Ovary (tissue), 9 donors: ENCODE measurements around the gene RALBP1. TPM values are rescaled to one million over a fixed set of nuclear protein-coding genes. Genes with fewer than 3 reads are reported as not detected.

ENCODE experiments used
- DNase-seq, 5 donors: peaks; one replicate each; pipeline ENCODE4 v3.0.0-alpha.2; 2019 to 2020
- H3K27ac ChIP-seq, 2 donors: fragments of 200-600 bp; one replicate each; pipeline versions ENCODE4 v1.5.1 to v1.8.0; 2019 to 2022
- H3K27me3 ChIP-seq: fragments of 200-600 bp; one replicate; pipeline ENCODE4 v1.8.0; 2022
- H3K36me3 ChIP-seq: fragments of 200-600 bp; sonication (generic); one replicate; pipeline ENCODE4 v1.5.1; 2019
- H3K4me1 ChIP-seq: one replicate; pipeline ENCODE4 v1.8.1; 2013; ENCODE audit warnings: mild to moderate bottlenecking, moderate library complexity; ENCODE audit not compliant: insufficient read depth
- H3K4me3 ChIP-seq: fragments of 200-600 bp; sonication (generic); one replicate; pipeline ENCODE4 v1.5.1; 2017
- H3K9me3 ChIP-seq, 2 donors: fragments of 200-600 bp in 1 of 2; sonication (generic) in 1 of 2; one replicate each; pipeline versions ENCODE4 v1.5.1 to v1.8.1; 2013 to 2019; ENCODE audit warnings: mild to moderate bottlenecking in 1 of 2, moderate library complexity in 1 of 2
- EP300 ChIP-seq: sonication (generic); formaldehyde crosslinking; IDR thresholded peaks from one replicate; pipeline ENCODE4 v1.6.1; 2017; ENCODE audit warnings: antibody characterized with exemption
- POLR2A ChIP-seq: fragments of 450-650 bp; IDR thresholded peaks from one replicate; pipeline ENCODE4 v1.6.1; 2017; ENCODE audit warnings: antibody characterized with exemption, mild to moderate bottlenecking, moderate library complexity
- WGBS, 3 donors: extraction: QIAGEN DNeasy Blood & Tissue Kit in 1 of 3; methylation state at CpG; one replicate each; pipeline versions ENCODE4 v1.1.5 to v1.1.7; 2013 to 2017; 5-methylcytosine and 5-hydroxymethylcytosine counted together
- intact Hi-C, 4 donors: fragments of 100-400 bp; cut with DNase I; formaldehyde crosslinking; loops; one replicate each; pipeline versions ENCODE4 v1.11.0 to v1.15.1; 2022 to 2023
- polyA plus RNA-seq, 2 donors: library from polyadenylated mRNA; stranded (reverse); fragments of 200-250 nt in 1 of 2; fragments of 350-450 nt in 1 of 2; fragmentation: Illumina TruSeq in 1 of 2; extraction: RNeasy Lipid Tissue Mini Kit (QIAGEN cat#74804) in 1 of 2; gene quantifications; one replicate each; pipeline ENCODE4 v1.2.3, GENCODE V29; 2013 to 2014
- total RNA-seq, 7 donors: library from RNA; depleted of rRNA in 2 of 7; stranded (reverse); fragments of >200 nt in 2 of 7; fragmentation: NEBNext Ultra II Directional in 3 of 7; extraction: Animal tissue kit (Norgen Biotek cat#: 25700) in 3 of 7; gene quantifications; one replicate each; pipeline versions ENCODE4 v1.1.0 to v1.2.4, GENCODE V29; 2016 to 2023
- TF ChIP-seq, protein P1 (sequence below), 3 donors: fragments of 450-650 bp in 2 of 3; fragments of 200-600 bp in 1 of 3; IDR thresholded peaks; one replicate each; pipeline versions ENCODE4 v1.5.1 to v1.8.0; 2016 to 2022; ENCODE audit warnings: antibody characterized with exemption in 3 of 3, mild to moderate bottlenecking in 1 of 3
- donor health status: DM: no; HTN: no; CAD: no; lungs with moderate emphysema.
- donor health status: DM: no; HTN: no; CAD: no.
- donor health status: Bipolar disorder and iron deficiency.
- donor health status: DM: yes; HTN: yes; CAD: no.
- donor health status: DM: no; HTN: no; CAD: no.
- donor health status: DM: yes; HTN: yes; CAD: no.

The RALBP1 gene
- total and polyA plus RNA-seq, 9 donors, result 24.7 to 66.3 (median 42.1) TPM

DNA sequence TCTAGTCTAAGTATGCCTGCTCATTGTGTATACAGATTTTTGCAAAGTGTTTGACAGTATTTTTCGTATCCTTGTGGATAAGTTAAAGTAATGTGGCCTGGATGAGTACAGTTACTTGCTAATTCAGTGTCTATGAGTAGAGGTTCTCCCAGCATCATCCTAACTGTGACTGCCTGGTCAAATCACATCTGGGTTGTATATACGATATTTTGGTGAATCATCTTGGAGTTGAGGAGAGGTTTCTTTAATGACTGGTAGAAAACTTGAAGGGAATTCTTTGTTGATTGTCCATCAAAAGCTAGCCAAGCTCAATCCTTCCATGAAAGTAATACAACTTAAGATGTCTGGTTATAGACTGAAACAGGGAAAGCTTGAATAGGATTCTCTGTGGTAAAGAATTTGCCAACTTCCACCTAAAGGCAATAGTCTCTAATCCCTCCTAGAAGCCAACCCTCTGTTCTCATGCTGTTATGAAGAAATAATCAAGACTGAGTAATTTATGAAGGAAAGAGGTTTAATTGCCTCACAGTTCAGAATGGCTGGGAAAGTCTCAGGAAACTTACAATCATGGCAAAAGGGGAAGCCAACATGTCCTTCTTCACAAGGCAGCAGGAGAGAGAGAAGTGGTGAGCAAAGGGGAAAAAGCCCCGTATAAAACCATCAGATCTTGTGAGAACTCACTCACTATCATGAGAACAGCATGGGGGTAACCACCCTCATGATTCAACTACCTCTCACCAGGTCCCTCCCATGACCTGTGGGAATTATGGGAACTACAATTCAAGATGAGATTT is 19.4 kb upstream of the RALBP1 start:
- Histone ChIP-seq H3K27ac (no peak overlapping the region), H3K4me1 (no peaks in the 10 kb centered on the region), H3K9me3 (peaks cover 0 to 4% of the 10 kb centered on the region in 2 donors), H3K36me3 (no peaks in the 10 kb centered on the region), H3K4me3 (no peak overlapping the region), H3K27me3 (no peaks in the 10 kb centered on the region)
- no peak for DNase-seq
- intact Hi-C loops, result no loop called here
- TF ChIP-seq, protein P1, sequence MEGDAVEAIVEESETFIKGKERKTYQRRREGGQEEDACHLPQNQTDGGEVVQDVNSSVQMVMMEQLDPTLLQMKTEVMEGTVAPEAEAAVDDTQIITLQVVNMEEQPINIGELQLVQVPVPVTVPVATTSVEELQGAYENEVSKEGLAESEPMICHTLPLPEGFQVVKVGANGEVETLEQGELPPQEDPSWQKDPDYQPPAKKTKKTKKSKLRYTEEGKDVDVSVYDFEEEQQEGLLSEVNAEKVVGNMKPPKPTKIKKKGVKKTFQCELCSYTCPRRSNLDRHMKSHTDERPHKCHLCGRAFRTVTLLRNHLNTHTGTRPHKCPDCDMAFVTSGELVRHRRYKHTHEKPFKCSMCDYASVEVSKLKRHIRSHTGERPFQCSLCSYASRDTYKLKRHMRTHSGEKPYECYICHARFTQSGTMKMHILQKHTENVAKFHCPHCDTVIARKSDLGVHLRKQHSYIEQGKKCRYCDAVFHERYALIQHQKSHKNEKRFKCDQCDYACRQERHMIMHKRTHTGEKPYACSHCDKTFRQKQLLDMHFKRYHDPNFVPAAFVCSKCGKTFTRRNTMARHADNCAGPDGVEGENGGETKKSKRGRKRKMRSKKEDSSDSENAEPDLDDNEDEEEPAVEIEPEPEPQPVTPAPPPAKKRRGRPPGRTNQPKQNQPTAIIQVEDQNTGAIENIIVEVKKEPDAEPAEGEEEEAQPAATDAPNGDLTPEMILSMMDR (IDR thresholded peaks at IDR 0.05), result no peak
- no peak for TF ChIP-seq EP300
- TF ChIP-seq POLR2A, result no peak
- 81 to 95% (median 91%) methylated on average over 3 of the region's 3 CpGs for WGBS, 3 donors

DNA sequence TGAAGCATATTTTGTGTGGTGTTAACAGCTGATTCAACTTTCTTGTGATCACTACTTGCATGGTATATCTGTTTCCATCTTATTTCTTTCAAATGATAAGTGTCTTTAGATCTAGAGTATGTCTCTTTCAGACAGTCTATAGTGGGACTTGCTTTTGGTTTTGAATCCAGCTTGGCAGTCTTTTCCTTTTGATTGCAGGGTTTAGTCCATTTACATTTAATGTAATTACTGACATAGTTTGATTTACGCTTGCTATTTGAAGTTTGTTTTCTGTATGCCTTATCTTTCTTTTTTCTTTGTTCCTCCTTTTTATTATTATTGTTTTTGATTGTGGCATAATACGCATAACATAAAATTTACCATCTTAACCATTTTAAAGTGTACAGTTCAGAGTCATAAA is 9.2 kb upstream of the RALBP1 start:
- intact Hi-C loops, result no loop called here
- H3K27ac ChIP-seq, result no peak overlapping the region
- H3K4me3 ChIP-seq, result no peak overlapping the region
- H3K9me3 ChIP-seq, result no peaks in the 10 kb centered on the region
- H3K36me3 ChIP-seq, result no peaks in the 10 kb centered on the region
- no peaks in the 10 kb centered on the region for H3K27me3 ChIP-seq
- DNase-seq, result no peak
- H3K4me1 ChIP-seq, result no peaks in the 10 kb centered on the region
- WGBS, 3 donors, result 65 to 97% (median 67%) methylated on average over 2 of the region's 2 CpGs
- TF ChIP-seq, protein P1 (IDR thresholded peaks at IDR 0.05), result no peak
- no peak for TF ChIP-seq POLR2A
- TF ChIP-seq EP300, result no peak

DNA sequence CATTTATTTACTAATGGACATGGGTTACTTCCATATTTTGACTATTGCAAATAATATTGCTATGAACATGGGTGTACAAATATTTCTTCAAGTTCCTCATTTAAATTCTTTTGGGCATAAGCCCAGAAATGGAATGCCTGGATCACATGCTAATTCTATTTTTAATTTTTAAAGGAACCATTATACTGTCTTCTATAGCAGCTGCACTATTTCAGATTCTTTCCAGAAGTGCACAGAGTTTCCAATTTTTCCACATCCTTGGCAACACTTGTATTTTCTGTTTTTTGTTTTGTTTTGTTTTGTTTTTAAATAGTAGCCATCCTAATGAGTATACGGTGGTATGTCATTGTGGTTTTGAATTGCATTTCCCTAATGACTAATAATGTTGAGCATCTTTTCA is 8.5 kb upstream of the RALBP1 start:
- Histone ChIP-seq H3K27ac (no peak overlapping the region), H3K4me3 (no peak overlapping the region), H3K36me3 (no peaks in the 10 kb centered on the region), H3K27me3 (no peaks in the 10 kb centered on the region), H3K9me3 (no peaks in the 10 kb centered on the region), H3K4me1 (no peaks in the 10 kb centered on the region)
- intact Hi-C loops, result no loop called here
- TF ChIP-seq POLR2A (no peak), EP300 (no peak)
- TF ChIP-seq, protein P1 (IDR thresholded peaks at IDR 0.05), result no peak
- DNase-seq, result no peak
- WGBS, 3 donors, result 21 to 31% (median 27%) methylated on average over 1 of the region's 1 CpG

DNA sequence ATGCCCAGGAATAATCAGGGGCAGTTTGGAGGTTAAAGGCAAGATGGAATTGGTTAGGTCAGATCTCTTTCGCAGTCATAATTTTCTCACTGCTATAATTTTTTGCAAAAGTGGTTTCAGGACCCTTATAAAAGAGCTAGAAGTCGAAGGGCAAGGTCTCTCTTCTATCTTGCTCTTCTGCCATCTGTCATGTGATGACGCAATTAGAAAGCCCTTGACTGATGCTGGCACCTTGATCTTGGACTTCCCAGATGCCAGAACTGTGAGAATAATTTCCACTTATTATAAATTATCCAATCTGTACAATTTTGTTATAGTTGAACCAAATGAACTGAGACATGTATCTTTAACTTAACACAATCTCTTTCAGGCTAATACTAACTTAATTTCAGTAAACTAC is 6.3 kb upstream of the RALBP1 start:
- intact Hi-C loops, result no loop called here
- H3K36me3 ChIP-seq, result no peaks in the 10 kb centered on the region
- no peaks in the 10 kb centered on the region for H3K4me1 ChIP-seq

More for the DNA sequence above, 6.3 kb upstream of the RALBP1 start:
- no peak for DNase-seq
- 78 to 86% (median 81%) methylated on average over 3 of the region's 3 CpGs for WGBS, 3 donors
- H3K27ac ChIP-seq, result no peak overlapping the region
- TF ChIP-seq, protein P1 (IDR thresholded peaks at IDR 0.05), result no peak
- no peak for TF ChIP-seq EP300
- TF ChIP-seq POLR2A, result no peak
- no peaks in the 10 kb centered on the region for H3K27me3 ChIP-seq
- no peaks in the 10 kb centered on the region for H3K9me3 ChIP-seq
- no peak overlapping the region for H3K4me3 ChIP-seq
